Astrocyte of the hippocampus (primary cell): Measurements from ENCODE around the gene AKT1.

Source experiments
- DNase-seq: peaks from one replicate; pipeline ENCODE4 v3.0.0; 2011; ENCODE audit warnings: low read depth, low spot score

AKT1 gene

DNA sequence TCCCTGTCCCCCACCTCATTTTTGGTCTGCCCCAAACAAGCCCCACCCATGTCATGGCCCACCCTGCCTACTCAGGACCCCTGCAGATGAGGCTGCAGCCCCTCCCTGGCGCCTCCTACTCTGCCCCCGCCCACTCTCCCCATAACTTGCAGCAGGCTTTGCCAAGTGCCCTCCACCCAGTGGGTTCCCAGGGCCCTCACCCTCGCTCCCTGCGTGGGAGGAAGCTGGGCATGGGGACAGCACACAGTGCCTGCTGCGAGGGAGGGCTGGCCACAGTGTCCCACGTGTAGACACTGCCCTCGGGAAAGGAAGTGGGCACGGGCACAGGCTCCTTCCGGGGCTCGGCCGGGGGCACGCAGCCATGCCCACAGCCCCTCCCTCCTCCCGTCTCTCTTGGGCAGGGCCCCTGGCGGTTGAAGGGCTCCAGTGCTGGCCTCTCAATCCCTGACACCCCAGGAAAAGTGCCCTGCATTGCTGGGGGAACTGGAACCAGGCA, 9.4 kb downstream of the AKT1 start:
- no peak for DNase-seq

DNA sequence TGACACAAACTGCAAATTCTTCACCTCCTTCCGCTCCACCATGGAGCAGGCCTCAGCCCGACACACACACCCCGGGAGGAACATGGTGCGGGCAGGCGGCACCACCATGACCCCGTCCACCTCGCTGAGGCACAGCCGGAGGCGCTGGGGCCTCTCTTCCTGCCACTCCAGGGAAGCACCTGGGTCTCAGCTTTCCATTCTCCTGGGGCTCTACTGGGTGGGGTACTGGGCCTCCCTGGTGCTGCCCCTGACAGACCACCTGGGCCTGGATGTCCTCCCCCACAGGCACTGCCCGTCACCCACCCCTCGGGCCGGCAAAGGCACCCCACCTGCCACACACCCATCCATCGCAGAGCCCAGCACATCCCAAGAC, 9.9 kb downstream of the AKT1 start:
- no peak for DNase-seq

DNA sequence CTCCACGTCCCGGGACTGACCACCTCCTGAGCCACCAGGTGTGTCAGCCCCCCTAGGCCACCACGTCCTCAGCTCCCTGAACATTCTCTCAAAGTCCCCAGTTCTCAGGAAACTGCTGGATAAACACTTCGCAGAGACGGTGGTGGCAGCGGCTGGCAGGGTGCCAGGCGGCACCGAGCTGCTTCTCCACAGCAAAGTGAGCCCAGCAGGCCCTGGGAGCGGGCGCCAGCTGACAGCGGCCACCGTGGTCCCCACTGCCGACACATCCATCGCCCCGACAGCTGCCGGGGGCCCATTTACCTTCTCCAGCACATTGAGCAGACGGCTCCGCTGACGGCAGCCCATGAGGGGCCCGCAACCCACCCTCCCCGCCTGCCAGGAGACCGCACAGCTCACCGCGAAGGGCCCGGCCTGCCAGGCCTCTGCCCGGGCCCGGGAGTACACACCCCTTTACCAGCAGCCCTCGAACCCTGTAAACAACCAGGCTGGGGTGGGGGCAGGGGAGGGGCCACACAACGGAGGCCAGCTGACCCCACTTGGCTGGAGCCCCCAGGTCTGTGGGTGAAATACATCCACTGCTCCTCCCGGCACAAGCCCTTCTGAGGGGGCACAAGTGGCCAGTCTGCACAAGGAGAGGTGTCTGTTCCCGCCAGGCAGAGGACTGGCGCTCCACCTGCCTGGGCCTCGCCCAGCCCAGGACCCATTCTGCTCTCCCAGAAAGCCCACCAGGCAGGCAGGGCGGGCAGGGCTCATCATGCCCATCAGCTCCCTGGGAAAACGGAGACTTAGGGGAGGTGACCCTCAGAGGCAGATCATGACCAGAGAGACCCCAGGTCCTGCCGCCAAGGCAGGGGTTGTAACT, 10.5 kb downstream of the AKT1 start:
- peak; percentile 67 for DNase-seq

DNA sequence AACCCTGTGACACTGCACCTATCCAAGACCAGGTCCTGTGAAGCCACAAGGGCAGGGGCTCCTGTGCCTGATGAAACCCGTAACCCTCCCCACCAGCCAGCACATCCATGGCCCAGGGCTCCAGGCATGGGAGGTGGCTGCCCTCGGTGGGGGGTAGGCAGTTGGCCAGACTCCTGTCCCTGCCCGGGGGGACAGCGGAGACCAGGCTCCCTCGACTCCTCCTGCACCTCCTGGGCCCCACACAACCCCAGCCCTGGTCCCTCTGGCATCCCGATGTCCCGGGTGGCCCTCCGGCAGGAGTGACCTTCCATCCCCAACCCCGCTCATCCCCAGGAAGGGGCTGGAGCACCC, 11.4 kb downstream of the AKT1 start:
- DNase-seq: no peak

DNA sequence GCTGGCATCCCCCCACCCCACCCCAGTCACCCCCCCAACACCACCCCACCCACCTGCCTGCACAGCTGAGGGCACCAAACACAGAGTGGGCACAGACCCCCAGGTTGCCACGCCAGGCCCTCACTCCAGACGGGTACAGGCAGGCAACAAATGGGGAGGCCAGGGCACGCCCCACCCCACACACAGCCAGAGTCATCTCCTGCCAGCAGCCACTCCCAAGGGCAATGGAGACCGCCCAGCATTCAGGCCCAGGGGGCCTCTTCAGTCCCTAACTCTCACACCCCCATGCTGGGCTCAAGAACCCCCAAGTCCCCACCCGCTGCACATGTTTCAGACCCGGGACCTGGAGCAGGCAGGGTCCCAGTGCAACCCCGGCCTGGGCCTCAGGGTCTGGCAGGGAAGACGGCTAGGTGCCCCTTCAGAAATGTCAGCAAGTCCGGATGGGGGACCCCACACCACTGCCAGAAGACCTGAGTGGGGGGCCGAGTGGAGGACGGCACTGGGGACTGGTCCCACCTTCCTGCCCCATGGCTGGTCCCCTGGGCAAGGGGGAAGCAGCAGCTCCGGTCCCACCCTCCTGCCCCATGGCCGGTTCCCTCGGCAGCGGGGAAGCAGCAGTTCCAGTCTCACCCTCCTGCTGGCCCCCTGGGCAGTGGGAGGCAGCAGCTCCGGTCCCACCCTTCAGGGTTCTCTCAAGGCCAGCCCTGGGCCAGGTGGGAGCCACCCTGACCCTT, 11.9 kb downstream of the AKT1 start:
- no peak for DNase-seq

DNA sequence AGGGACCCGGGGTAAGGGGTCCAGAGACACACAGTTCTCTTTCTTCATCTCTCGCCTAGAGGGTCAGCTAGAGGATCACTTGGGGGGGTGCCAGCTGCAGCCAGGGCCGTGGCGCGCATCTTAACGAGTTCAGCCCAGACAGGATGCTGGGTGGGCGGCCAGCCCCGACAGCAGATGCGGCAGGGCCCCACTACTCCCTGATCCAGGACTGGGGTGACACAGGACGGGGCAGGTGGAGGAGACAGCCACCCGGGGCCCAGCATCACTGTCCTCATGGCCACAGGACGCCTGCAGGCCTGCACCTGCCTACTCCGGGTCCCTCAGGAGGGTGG, 12.8 kb downstream of the AKT1 start:
- DNase-seq: no peak

DNA sequence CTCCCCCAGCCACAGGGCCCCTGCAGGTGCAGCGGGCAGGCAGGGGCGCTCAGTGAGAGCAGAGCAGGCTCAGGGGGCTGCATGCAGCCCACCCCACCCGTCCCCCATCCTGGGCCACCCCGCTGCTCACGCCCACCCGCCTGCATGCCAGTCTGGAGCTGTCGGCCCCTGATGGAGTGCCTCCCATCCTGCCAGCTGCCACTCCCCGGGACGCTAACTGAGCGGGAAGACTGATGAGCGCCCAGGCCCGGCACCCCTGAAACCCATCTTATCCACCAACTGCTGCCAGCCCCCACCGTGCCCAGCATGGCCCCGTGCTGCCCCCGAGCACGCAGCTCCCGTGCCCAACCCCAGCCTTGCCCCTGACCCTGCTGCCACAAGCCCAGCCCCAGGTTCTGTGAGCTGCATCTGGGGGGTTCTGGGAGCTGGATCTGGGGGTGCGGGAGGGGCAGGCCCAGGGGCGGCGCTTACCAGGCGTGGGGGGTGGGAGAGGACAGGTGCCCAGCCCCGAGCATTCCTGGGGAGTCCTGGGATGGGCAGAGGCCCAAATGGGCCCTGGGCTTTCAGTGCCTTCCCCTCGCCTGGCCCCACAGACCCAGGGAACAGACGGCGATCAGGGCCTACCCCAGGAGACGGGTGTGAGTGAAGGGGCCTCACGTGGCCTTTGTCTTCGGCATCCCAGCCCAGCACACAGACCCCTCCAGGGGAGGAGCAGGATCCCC, 13.3 kb downstream of the AKT1 start:
- DNase-seq: no peak

DNA sequence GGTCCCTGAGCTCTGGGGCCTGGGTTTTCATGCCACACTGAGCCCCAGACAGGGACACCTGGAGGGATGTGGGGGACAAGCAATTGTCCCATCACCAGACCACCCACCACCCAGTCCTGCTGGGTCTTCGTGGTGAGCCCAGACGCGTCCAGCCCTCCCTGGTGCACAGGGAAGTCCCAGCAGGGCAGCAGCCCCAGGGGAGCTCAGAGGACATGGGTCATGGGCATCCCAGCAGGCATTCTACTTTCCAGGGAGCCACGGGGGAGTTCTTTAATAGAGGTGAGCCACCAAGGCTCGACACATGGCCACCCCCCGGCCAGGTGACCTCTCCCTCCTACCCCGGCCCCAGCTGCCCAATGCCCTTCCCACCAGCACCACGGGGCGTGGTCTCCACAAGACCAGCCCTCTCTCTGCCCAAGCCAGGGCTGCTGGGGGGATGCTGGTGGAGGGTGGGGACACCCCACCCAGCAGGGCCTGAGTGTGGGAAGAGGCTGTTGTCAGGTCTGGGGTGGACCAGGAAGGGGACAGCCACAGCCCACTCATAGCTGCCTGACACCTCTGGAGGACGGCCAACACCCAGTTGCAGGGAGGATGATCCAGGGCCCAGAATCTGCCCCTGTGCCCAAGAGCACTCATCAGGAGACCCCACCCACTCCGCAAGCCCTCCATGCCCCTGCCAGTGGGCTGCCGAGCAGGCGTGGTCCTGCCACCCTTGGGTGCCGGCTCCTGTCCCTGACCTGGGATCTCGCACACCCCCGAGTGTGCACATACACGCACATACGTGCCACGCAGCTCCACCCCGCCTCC, 14.1 kb downstream of the AKT1 start:
- no peak for DNase-seq

DNA sequence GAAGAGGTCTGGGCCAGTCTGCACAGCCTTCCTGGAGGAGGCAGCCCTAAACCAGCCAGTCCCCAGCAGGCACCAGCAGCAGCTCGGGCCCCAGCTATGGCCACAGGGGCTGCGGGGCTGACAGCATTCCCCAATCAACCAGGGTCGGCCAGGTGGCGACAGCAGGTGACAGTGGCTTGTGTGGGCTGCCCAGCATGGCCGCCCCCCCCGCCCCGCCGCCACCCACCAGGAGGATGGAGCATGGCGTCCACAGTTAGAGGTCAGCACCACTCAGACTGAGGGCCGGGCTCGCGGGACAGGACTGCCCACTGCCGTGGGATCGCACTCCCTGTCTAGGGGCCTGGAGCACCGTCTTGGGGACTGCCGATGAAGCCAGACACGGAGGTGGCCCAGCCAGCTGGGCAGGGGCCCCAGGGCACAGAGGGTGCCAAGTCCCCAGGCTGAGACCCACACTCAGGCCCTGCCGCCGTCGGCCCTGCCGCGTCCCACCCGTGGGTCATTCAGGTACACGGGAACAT, 15.0 kb downstream of the AKT1 start:
- no peak for DNase-seq

DNA sequence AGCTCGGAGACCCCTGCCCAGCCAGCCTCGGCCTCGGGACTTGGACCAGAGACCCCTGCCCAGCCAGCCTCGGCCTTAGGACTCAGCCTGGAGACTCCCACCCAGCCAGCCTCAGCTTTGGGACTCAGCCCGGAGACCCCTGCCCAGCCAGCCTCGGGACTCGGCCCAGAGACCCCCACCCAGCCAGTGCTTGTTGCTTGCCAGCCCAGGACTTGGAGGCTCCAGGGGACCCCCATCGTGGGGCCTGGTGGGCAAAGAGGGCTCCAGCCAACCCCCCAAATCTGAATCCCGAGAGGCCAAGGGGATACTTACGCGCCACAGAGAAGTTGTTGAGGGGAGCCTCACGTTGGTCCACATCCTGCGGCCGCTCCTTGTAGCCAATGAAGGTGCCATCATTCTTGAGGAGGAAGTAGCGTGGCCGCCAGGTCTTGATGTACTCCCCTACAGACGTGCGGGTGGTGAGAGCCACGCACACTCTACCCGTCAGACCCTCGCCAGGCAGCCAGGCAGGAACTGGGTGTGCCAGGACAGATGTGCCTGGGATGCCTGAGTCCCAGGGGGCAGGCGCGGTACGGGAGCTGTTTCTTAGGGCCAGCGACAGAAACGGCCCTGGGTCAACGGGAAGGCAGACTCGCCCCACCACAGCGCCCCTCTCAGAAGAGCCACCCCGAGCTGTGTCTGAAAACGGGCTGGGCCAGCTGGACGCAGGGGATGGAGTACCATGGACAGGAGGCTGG, 15.6 kb downstream of the AKT1 start:
- no peak for DNase-seq

DNA sequence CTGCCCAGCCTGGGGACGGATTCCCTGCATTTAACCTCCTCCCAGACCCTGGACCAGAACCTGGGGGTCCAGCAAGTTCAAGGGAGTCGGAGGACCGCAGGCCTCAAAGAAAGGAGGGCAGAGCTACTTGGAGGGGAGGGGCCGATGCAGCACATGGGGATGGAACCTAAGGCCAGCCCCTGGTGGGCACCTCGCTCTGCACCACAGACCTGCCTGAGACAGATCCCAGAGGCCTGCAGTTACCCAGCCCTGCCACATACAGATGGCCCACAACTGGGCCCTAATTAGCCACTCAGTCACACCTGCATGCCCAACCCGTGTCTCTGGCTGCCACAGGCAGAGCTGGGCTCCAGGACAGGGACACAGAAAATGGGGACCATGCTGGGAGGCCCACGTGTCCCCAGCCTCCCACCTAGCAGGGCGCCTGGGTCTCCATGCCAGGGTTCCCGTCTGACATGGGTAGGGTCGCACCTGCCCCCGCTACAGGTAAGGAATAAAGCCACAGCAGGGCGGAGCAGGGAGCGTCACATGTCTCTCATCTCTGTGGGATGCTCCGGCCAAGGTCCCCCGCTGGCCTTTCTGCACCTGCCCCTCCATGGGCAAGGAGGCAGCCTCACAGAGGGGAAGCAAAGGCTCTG, 16.7 kb downstream of the AKT1 start:
- DNase-seq: no peak

DNA sequence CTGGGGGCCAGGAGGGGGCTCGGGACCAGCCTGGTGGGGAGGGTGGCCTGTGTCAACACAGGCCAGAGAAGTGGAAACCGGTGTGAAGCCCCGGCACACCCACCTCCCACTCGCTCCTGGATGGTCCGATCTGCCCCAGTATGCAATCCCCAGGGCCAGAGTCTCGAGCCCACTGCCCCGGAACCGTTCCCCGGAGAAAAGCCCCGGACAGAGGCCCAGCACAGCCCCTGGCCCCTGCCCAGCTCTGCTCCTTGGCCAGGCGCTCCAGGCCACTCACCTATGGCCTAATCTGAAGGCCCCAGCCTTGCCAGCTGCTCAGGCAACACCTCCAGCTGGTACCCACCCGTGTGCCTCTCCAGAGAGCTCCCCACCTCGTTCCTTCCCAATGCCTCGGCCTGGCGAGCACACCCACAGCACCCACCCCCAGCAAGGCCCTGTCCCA, 17.7 kb downstream of the AKT1 start:
- DNase-seq: no peak

DNA sequence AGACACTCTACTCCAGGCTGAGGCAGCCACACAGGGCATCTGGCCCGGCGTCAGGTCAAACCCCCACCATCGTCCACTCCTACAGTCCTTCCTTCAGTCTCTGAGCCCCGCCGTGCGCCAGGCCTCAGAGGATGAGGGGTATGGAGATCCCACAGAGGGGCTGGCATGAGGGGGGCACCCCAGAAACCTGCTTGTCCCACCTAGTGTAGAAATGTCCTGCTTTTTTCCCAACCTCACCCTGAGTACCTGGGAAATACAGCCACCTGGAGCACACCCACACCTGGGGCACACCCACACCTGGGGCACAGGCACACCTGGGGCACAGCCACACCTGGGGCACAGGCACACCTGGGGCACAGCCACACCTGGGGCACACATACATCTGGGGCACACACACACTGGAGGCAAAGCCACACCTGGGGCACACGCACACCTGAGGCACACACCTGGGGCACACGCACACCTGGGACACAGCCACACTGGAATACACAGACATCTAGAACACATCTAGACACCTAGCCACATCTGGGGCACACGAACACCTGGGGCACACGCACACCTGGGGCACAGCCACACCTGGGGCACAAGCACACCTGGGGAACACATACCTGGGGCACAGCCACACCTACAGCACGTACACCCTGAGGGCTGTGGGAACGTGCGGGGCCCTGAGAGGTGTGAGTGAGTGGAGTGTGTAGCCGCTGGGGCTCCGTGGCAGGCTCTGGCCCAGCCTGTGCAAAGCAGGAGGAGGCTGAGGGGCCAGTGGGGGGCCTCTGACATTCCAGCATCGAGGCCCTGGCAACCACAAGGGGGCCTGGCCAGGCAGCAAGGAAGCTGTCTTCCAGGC, 18.4 kb downstream of the AKT1 start:
- peak; percentile 30 for DNase-seq

DNA sequence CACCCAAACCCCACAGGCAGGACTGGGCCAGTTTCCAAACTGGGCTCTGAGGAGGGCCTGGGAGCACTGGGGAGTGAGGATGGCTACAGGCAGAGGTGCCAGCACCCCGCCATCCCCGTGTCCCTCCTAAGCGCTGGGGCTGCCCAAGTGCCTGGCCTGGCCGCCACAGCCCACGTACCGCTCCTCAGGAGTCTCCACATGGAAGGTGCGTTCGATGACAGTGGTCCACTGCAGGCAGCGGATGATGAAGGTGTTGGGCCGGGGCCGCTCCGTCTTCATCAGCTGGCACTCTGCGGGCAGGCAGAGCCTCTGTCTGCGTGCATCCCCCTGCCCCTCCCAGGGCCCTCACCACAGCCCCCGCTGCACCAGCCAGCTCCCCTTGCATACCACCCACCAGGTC, 19.1 kb downstream of the AKT1 start:
- DNase-seq: no peak

DNA sequence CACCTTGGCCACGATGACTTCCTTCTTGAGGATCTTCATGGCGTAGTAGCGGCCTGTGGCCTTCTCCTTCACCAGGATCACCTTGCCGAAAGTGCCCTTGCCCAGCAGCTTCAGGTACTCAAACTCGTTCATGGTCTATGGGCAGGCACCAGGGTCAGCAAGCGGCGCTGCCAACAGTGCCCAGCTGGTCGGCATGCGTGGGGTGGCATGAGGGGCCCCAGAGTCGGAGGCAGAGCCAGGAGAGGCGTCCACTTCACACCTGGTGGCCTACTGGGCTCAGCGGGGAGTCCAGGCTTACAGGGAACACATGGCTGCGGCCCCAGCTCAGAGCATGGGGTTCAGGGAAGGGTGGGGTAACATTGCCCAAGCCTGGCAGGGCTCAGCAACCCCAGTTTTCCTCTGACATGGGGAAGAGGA, 20.5 kb downstream of the AKT1 start:
- no peak for DNase-seq

DNA sequence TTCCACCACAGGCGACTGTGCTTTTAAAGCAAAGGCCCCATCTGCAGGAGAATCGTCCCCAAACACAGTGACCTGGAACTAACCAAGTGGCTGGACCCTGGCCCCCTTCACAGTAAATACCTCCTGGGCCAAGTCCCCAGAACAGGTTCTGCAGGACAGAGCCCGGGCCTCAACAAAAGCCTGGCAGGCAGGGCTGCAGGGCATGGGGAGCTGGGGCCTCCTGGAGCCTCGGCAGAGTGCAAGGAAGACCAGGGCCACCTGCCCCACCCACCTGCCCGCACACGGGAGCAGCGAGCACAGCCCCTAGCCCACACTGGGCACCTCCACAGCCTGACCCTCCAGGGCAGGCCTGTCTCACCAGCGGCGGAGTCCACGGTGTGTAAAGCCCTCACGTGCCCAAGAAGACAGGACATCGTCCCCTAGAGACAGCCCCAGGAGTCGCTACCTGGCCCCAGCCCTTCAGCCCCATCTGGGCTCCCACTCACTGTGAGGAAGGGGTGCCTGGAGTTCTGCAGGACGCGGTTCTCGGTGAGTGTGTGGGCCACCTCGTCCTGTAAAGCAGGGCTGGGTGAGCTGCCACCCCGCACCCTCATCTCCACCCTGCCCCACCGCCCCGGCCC, 21.0 kb downstream of the AKT1 start:
- DNase-seq: no peak

DNA sequence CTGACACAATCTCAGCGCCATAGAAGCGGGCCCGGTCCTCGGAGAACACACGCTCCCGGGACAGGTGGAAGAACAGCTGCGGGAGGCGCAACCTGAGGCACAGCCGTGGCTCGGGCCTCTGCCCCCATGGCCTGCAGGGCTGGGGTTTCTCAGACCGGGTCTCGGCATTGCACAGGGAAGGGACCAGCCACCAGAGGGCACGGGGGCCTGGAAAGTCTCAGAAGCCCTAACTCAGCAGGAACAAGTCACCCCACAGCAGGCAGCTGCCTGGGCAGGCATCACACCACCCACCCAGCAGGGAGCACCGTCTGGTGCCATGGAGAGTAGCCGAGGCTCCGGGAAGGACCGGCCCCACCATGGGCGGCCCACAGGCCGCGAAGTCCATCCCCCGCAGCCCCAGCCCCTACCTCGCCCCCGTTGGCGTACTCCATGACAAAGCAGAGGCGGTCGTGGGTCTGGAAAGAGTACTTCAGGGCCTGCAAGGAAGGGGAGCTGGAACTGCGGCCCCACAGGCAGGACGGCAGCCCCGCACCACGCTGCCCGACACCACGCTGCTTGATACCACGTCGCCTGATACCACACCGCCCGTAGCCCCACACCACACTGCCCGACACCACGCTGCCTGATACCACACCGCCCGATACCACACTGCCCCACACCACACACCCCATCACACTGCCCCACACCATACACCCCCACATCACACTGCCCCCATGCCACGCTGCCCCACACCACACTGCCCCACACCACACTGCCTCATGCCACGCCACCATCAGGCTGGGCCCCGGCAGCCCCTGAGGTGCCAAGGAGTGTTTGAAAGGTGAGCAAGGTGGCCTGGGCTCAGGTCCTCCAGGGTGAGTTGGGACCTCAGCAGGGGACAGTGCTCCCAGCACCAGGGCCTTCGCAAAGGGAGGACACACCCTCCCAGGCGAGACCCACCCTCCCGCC, 21.8 kb downstream of the AKT1 start:
- no peak for DNase-seq
